ENCODE measurements around the gene RIMBP2.

Gene RIMBP2

GRCh38 chr12:130524759-130525158 is 191.3 kb downstream of the RIMBP2 start:
- DNase-seq: no peak

DNA sequence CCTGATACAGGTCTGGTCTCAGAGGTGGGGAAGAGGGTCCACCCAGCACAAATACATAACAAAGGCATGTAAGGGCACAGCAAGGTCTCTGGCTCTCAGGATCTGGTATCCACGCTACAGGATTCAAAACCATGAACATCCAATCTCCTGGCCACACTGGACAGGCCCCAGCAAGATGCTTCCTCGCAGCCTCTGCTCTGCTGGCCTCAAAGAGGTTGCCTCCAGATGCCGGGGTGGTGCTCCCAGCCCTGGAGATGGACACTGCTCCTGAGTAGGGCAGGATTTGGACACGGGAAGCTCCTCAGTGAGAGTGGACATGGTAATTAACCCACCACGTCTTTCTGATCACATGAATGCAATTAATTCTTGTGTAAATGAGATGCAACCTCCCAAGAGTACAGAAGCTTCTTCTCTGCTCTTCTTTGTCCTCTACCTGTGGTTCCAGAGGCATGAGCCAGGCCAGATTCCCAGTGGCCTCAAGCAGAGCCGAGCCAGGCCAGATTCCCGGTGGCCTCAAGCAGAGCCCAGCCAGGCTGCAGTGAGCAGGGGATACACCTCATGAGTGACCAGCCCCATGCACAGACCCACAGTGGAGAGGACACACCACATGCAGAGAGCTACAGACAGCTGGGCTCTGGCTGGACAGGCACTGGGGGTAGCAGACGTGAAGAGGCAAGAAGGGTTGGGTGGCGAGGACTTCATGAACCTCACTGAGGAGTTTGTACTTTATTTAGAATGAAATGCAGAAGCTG is 192.1 kb downstream of the RIMBP2 start:
- DNase-seq: no peak

DNA sequence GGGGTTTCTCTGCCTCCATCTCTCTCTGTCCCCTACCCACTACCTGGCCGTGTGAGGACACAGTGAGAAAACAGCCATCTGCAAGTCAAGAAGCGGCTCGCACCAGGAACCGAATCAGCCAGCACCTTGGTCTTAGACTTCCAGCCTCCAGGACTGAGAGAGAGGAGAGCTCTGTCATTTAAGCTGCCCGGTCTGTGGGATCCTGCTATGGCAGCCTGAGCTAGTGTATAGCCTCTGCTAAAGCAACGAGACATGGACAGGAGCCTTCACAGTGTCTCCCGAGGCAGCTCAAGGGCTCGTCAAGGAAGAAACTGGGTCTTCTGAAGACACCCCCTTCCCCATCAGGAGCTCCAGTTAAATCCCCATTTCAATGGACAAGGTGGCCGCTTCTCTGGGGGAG is 192.9 kb downstream of the RIMBP2 start:
- DNase-seq: no peak

DNA sequence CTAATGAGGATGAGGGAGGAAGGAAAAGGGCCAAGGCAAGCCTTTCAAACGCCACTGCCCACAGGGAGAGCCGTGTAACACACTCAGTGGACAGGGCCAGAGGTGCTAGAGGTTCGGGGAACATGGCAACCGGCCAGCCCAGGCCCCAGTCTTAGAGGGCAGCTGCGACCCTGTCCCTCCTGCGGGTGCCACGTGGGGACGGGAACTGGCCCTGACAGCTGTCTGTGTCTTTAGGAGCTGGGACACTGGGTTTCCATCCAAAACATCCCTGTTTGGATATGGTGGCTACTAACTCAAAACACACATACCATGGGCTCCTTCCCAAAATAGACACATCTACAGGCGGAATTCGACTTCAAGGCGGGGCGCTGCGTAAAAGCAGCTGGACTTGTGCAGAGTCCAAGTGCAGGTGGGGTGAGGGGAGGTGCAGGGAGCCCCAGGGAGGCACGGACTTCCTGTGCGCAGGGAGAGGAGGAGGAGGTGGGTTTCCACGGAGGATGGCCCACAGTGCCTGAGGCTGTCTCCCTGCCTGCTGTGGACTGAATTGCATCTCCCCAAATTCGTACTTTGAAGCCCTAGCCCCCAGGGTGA is 193.8 kb downstream of the RIMBP2 start:
- DNase-seq: no peak

DNA sequence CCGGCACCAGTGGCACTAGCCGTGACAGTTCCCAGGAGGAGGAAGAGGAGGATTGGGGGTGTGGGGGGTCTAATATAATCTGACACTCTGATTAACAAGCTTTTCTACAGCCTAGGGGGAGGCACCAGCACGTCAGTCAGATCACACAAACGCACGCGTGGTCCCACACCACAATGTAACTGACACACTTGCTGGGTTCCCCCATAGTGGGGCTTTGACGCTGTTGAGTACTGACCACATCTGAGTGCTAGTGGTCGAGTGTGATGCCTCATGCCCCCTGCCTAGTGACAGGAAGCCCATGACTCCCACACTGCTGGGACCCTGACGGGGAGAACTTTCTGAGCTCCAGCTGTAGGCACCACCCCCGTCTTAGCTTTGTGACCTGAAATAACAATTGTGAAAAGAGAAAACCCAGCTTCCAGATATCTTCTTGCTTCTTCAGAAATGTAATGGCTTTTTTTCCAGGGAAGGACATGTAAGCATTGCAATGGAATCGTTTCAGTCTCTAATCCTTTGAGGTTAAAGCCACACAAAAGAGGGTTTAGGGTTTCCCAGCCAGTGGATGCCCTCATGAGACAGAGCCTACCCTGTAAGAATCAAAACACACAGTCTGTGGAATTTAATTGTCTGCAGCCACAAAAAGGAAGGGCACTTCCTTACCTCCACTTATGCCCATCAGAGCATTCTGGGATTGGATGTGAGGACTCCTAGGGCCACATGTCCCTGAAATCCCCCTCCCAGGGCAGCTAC is 194.5 kb downstream of the RIMBP2 start:
- no peak for DNase-seq

- no peak for DNase-seq
Measured at GRCh38 chr12:130520784-130521183, 195.3 kb downstream of the RIMBP2 start.

GRCh38 chr12:130517588-130517987 is 198.5 kb downstream of the RIMBP2 start:
- no peak for DNase-seq

GRCh38 chr12:130514149-130514551 is 201.9 kb downstream of the RIMBP2 start:
- DNase-seq: peak; percentile 71

- DNase-seq: no peak
Measured at GRCh38 chr12:130513556-130513955, 202.5 kb downstream of the RIMBP2 start.

DNA sequence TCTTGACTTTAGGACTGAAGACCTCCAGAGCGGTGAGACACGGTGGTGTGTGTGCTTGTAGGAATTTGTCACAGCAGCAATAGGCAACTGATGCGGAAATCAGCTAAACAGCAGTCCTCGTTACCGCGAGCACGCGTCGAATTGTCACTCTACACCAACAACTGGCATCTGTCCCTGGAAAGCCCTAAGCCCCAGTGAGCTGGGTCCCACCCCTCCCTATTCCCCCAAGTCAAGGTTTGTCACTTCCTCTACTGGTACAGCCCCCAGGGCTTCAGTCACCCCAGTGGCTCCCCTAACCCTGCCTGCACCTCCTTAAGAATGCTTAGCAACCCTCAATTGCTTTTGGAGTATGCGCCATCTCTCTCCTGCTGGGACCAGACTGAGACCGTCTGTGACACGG is 204.8 kb downstream of the RIMBP2 start:
- no peak for DNase-seq

- no peak for DNase-seq
Measured at GRCh38 chr12:130509454-130509853, 206.6 kb downstream of the RIMBP2 start.

DNA sequence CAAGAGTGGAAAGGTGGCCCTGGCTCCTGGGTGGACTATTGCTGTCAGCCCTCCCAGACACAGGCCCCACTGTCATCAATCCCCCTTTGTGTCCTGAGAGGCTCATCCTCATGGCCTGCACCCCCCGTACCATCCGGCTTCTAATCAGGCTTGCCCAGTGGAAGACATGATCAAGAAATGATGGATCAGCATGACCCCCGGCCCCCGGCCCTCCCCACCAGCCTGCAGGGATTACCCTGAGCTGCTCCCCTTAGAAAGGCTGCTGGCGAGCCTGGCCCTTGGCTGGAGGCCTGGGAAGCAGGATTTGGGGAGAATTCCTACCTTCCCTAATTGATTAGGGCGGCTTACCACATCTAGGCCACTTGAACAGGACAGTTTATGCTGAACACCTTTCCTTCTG is 207.3 kb downstream of the RIMBP2 start:
- DNase-seq: no peak

DNA sequence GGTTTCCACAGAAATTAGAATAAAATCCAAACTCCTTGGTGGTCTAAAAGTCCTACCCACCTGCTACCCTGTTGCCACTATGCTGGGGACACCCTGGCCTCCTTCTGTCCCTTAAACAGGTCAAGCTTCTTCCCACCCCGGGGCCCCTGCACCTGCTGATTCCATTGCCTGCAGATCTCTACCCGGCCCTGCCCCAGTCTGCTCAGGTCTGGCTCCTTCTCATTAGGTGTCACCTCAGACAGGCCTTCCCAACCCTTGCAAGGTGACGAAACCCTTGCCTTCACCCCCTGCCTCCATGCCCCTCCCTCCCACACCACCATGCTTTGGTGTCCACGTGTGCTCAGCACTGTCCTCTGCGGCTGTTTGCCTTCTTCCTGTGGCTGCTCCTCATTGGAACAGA is 207.8 kb downstream of the RIMBP2 start:
- DNase-seq: no peak

GRCh38 chr12:130506844-130507243 is 209.3 kb downstream of the RIMBP2 start:
- no peak for DNase-seq

GRCh38 chr12:130504840-130505175 is 211.3 kb downstream of the RIMBP2 start:
- no peak for DNase-seq

DNA sequence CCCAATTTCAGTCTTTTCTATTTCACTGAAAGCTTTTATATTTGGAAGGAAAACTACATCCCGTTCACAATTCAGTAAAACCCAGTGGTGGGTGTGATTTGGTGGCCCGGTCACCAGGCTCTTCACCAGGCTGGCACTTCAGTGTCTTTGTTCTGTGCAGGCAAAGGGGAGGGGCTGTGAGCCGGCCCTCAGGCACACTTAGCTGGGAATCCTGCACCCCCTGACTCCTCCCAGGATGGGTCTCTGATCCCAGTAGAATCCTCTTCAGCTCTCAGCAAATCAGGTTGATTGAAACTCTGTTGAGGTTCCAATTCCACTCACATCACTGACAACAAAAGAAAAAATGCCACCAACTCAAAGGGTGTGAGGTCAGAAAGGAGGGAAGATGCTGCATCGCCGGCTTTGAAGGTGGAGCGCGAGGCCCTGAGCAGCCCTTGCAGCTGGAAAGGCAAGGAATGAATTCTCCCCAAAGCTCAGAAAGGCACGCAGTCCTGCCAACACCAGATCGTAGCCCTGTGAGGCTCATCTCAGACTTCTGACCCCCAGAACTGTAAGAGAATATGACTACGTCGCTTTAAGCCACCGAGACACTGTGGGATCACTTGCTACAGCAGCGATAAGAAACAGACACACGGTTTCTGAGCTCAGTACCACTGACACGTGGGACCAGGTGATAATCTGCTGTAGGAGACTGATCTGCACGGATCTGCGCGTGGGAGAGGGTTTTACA is 211.8 kb downstream of the RIMBP2 start:
- DNase-seq: no peak

DNA sequence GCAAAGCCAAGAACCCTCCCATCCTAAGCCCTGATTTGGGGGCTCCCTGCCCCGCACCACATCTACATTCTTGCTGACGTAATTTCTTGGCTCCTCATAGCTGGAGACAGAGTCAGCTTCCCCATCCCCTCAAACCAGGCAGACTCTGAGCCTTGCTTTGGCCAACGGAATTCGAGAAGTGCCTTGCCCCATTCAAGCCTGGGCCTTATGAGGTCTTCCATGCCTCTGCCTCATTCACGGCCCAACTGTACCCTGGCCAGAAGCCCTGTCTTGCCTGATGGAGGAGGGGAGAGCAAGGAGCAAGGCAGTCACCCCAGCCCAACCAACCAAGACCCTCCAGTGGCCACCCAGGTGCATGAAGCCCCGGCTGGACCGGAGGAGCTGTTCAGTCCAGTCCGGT is 214.3 kb downstream of the RIMBP2 start:
- no peak for DNase-seq

DNA sequence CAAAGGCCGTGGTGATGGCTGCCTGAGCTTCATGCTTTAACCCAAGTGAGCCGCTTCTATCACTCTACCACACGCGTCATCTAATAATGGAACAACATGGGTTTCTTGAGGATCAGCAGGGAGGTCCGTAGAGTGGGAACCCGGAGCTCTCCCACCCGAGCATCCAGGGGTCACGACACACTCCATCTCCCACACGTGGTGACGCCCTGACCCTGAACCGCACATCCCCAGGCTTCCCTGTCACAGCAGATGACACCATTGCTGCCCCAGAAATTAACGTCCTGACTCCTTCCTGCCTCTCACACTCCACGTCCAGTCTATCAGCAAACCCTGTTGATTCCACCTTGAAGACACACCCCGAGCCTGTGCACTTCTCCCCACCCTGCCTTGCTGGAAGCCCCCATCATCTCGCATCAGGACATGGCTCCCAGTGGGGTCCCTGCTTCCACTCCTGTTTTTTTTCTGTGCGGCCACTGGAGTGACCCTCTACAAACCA is 215.2 kb downstream of the RIMBP2 start:
- DNase-seq: no peak

- no peak for DNase-seq
Measured at GRCh38 chr12:130499474-130499873, 216.6 kb downstream of the RIMBP2 start.

GRCh38 chr12:130498589-130499385 is 217.3 kb downstream of the RIMBP2 start:
- no peak for DNase-seq

DNA sequence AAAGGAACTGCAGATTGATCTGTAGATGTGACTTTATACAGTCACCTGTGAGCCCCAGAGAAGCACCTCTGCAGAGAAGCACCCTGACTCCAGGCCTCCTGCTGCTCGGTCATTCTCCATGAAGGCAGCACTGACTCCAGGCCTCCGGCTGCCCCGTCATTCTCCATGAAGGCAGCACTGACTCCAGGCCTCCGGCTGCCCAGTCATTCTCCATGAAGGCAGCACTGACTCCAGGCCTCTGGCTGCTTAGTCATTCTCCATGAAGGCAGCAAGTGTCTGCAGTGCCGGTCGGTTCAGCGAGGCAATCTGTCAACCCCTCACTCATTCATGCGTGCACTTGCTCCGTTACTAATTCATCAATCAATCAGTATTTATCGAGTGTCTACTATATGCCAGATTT is 218.1 kb downstream of the RIMBP2 start:
- no peak for DNase-seq

GRCh38 chr12:130497321-130497720 is 218.8 kb downstream of the RIMBP2 start:
- no peak for DNase-seq
